ENCODE measurements around the gene UBL3. TPM values are rescaled to one million over a fixed set of nuclear protein-coding genes. Genes with fewer than 3 reads are reported as not detected.

UBL3 gene
- total RNA-seq, 1 experiment from 2014 or later = 10.9 TPM

DNA sequence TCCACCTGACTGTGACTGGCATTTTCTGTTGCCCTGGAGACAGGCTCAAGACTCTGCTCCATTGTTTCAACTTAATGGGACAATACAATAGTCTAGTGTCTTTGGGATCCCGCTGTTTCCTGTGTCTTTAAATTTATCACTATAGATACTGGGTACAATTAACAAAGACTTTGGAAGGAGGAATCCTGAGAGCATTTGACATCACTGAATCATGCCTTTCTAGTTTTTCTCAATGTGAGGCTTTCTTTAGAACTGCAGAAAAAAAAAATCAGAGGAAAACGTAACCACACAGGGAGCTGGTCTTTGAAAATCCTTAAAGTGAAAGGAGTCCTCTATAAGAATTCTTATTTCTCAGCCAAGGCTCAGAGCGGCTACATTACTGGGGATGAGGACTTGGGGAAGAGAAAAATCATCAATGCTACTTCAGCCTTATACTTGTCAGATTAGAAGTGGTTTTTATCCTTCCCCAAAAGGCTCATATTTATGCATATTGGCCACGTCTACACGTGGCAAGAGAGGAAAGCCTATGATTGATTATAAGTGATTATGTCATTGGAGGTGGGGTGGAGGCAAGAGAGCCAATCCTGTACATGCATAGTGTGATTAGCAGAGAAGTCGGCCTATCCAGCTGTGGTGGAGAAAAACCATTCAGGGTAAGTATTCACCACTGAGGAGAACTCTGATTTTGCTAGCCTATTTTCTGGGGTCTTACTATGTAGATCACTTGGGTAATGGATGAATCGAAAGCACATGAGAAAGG is 34.4 kb upstream of the UBL3 start:
- Histone ChIP-seq H3K4me3 (ENCODE audit: low read length) (no peak overlapping the region), H3K27ac (ENCODE audit: low read length) (no peak overlapping the region), H3F3A (ENCODE audit: low read length, unreplicated experiment) (no peaks in the 10 kb centered on the region), H3K36me3 (ENCODE audit: low read depth, low read length) (no peaks in the 10 kb centered on the region), H3K4me2 (ENCODE audit: low read length) (no peak overlapping the region), H2AFZ (ENCODE audit: low read length) (no peak overlapping the region), H3K9me3 (ENCODE audit: low read length) (no peaks in the 10 kb centered on the region), H4K20me1 (ENCODE audit: low read length) (no peaks in the 10 kb centered on the region), H3K79me2 (ENCODE audit: low read length) (no peaks in the 10 kb centered on the region), H3K27me3 (ENCODE audit: low read length) (no peaks in the 10 kb centered on the region), H3K4me1 (ENCODE audit: insufficient read depth, low read length) (no peaks in the 10 kb centered on the region), H3K9me2 (replicated peaks; ENCODE audit: low read length) (no peaks in the 10 kb centered on the region), H3K9ac (ENCODE audit: low read length) (no peak overlapping the region)
- POLR2A ChIA-PET (ENCODE audit: unreplicated experiment) = no interaction called here
- CTCF ChIA-PET = no interaction called here
- BruUV-seq (replicated peaks) = no TSS peak
- DNase-seq (no peak), ATAC-seq (no peak; the same call in 1 of the 2 replicates)
- no peak for TF ChIP-seq EZH2 (IDR thresholded peaks at IDR 0.05; ENCODE audit: low read length, unreplicated experiment)
- no peak for TF ChIP-seq EZH2phosphoT487 (IDR thresholded peaks at IDR 0.05; ENCODE audit: borderline replicate concordance, low read length)
- TF ChIP-seq, protein P1, sequence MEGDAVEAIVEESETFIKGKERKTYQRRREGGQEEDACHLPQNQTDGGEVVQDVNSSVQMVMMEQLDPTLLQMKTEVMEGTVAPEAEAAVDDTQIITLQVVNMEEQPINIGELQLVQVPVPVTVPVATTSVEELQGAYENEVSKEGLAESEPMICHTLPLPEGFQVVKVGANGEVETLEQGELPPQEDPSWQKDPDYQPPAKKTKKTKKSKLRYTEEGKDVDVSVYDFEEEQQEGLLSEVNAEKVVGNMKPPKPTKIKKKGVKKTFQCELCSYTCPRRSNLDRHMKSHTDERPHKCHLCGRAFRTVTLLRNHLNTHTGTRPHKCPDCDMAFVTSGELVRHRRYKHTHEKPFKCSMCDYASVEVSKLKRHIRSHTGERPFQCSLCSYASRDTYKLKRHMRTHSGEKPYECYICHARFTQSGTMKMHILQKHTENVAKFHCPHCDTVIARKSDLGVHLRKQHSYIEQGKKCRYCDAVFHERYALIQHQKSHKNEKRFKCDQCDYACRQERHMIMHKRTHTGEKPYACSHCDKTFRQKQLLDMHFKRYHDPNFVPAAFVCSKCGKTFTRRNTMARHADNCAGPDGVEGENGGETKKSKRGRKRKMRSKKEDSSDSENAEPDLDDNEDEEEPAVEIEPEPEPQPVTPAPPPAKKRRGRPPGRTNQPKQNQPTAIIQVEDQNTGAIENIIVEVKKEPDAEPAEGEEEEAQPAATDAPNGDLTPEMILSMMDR (conservative IDR thresholded peaks at IDR 0.05; ENCODE audit: low read depth, low read length) = no peak
- intact Hi-C loops (cut with micrococcal nuclease) = no loop called here

DNA sequence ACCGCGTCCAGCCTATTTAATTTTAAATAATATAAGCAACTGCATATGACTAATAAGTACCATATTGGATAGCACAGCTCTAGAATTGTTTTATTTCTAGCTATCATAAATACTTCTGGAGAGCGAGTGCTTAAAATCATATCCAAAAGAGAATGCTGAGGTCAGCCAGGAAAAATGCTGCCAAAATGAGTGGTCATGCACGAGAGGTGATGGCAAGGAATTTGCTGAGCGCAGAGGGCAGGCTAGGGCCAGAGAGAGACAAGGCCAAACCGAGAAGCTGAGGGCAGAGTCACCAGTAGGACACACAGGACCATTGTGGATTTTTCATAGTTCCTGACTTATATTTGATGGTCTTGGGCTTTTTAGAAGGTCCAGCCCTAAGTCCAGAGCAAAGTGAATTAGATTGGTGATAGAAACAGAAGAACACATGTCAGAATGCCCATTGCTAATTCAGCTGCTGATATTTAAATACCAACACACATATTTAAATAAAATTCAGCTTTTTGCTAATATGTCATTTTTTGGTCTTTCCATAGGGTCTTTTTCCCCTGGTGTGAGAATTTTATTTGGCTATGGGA is 33.6 kb upstream of the UBL3 start:
- Histone ChIP-seq H3K27ac (ENCODE audit: low read length) (no peak overlapping the region), H3K36me3 (ENCODE audit: low read depth, low read length) (no peaks in the 10 kb centered on the region), H2AFZ (ENCODE audit: low read length) (no peak overlapping the region), H3K9ac (ENCODE audit: low read length) (no peak overlapping the region), H3K4me2 (ENCODE audit: low read length) (no peak overlapping the region), H3K27me3 (ENCODE audit: low read length) (no peaks in the 10 kb centered on the region), H3K9me2 (replicated peaks; ENCODE audit: low read length) (no peaks in the 10 kb centered on the region), H4K20me1 (ENCODE audit: low read length) (no peaks in the 10 kb centered on the region), H3K9me3 (ENCODE audit: low read length) (no peaks in the 10 kb centered on the region), H3K79me2 (ENCODE audit: low read length) (no peaks in the 10 kb centered on the region), H3K4me1 (ENCODE audit: insufficient read depth, low read length) (no peaks in the 10 kb centered on the region), H3F3A (ENCODE audit: low read length, unreplicated experiment) (no peaks in the 10 kb centered on the region), H3K4me3 (ENCODE audit: low read length) (no peak overlapping the region)
- BruUV-seq (replicated peaks) = no TSS peak
- CTCF ChIA-PET = no interaction called here
- DNase-seq = no peak
- TF ChIP-seq EZH2 (IDR thresholded peaks at IDR 0.05; ENCODE audit: low read length, unreplicated experiment) = no peak
- TF ChIP-seq EZH2phosphoT487 (IDR thresholded peaks at IDR 0.05; ENCODE audit: borderline replicate concordance, low read length) = no peak
- TF ChIP-seq, protein P1 (conservative IDR thresholded peaks at IDR 0.05; ENCODE audit: low read depth, low read length) = no peak
- POLR2A ChIA-PET (ENCODE audit: unreplicated experiment) = interaction anchor here (0.6 kb wide), 1 partner anchor 153 kb away, joined by 8 read pairs; no protein-coding TSS in a partner anchor
- ATAC-seq = no peak
- intact Hi-C loops (cut with micrococcal nuclease) = no loop called here

DNA sequence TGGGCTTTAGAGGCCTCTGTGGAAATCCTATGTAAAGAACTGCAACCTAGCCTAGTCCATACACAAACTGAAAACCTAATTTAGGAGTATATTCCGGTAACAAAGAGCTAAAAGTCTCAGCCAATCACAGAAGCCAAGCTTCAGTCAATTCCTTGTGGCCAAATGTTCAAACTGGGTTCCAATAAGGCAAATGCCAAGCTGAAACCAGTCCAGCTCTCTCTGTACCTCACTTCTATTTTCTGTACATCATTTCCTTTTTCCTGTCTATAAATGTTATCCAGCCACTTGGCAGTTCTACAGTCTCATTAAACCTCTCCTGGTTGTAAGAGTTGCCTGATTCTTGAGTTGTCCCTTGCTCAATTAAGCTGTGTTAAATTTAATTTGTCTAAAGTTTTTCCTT is 31.7 kb upstream of the UBL3 start:
- no peaks in the 10 kb centered on the region for H3K79me2 ChIP-seq (ENCODE audit: low read length)
- POLR2A ChIA-PET (ENCODE audit: unreplicated experiment) = no interaction called here
- intact Hi-C loops (cut with micrococcal nuclease) = no loop called here

More for the DNA sequence above, 31.7 kb upstream of the UBL3 start:
- no TSS peak for BruUV-seq (replicated peaks)
- Histone ChIP-seq H3K4me1 (ENCODE audit: insufficient read depth, low read length) (no peaks in the 10 kb centered on the region), H3K9me2 (replicated peaks; ENCODE audit: low read length) (no peaks in the 10 kb centered on the region), H3F3A (ENCODE audit: low read length, unreplicated experiment) (no peaks in the 10 kb centered on the region), H4K20me1 (ENCODE audit: low read length) (no peaks in the 10 kb centered on the region), H3K36me3 (ENCODE audit: low read depth, low read length) (no peaks in the 10 kb centered on the region), H3K4me2 (ENCODE audit: low read length) (no peak overlapping the region), H2AFZ (ENCODE audit: low read length) (no peak overlapping the region), H3K27ac (ENCODE audit: low read length) (no peak overlapping the region), H3K9me3 (ENCODE audit: low read length) (no peaks in the 10 kb centered on the region), H3K27me3 (ENCODE audit: low read length) (no peaks in the 10 kb centered on the region), H3K9ac (ENCODE audit: low read length) (no peak overlapping the region), H3K4me3 (ENCODE audit: low read length) (no peak overlapping the region)
- TF ChIP-seq EZH2 (IDR thresholded peaks at IDR 0.05; ENCODE audit: low read length, unreplicated experiment) (no peak), EZH2phosphoT487 (IDR thresholded peaks at IDR 0.05; ENCODE audit: borderline replicate concordance, low read length) (no peak)
- TF ChIP-seq, protein P1 (conservative IDR thresholded peaks at IDR 0.05; ENCODE audit: low read depth, low read length) = no peak
- no peak for ATAC-seq
- CTCF ChIA-PET = no interaction called here
- no peak for DNase-seq

Data from PC-3 (cell line).